NCI-H524 treated with DMSO at 0.1 percent for 48 hours (cell line): ENCODE data around the gene PKD2.
"Not testable (repeated sequence)": the region's sequence is repeated elsewhere in the genome, so short reads cannot be mapped to it uniquely, and the experiment has no call there.

ENCODE experiments used
- DNase-seq: peaks from one replicate; lab custom pipeline; 2025; lab: John Stamatoyannopoulos, UW

PKD2 gene

GRCh38 chr4:88115587-88115986 lies 108.2 kb downstream of the PKD2 start:
- no peak for DNase-seq

- no peak for DNase-seq
Measured at GRCh38 chr4:88119943-88120342, 112.5 kb downstream of the PKD2 start.

GRCh38 chr4:88122260-88122659 lies 114.8 kb downstream of the PKD2 start:
- DNase-seq = not testable (repeated sequence)
